ENCODE data around the gene SYNE3.
"Not testable (repeated sequence)": the region's sequence is repeated elsewhere in the genome, so short reads cannot be mapped to it uniquely, and the experiment has no call there.

SYNE3 gene

GRCh38 chr14:95526483-95527386, 10.3 kb upstream of the SYNE3 start:
- no peak for DNase-seq

- DNase-seq, result no peak
Measured at GRCh38 chr14:95525999-95526398, 9.5 kb upstream of the SYNE3 start.

- no peak for DNase-seq
Measured at GRCh38 chr14:95524706-95525512, 8.5 kb upstream of the SYNE3 start.

GRCh38 chr14:95523815-95524448, 7.5 kb upstream of the SYNE3 start:
- DNase-seq, result peak in 2 of 58 donors; percentile 4 to 47

GRCh38 chr14:95523051-95523814, 6.8 kb upstream of the SYNE3 start:
- DNase-seq, result peak in 7 of 58 donors; percentile 18 to 55 (median 24)

GRCh38 chr14:95522556-95522955, 6.1 kb upstream of the SYNE3 start:
- DNase-seq, result no peak

GRCh38 chr14:95522116-95522515, 5.7 kb upstream of the SYNE3 start:
- DNase-seq, result no peak

GRCh38 chr14:95521001-95521400, 4.6 kb upstream of the SYNE3 start:
- no peak for DNase-seq

GRCh38 chr14:95520346-95520745, 3.9 kb upstream of the SYNE3 start:
- peak in 3 of 58 donors; percentile 18 to 38 (median 36) for DNase-seq

GRCh38 chr14:95519699-95520098, 3.2 kb upstream of the SYNE3 start:
- peak in 9 of 58 donors; percentile 13 to 45 (median 31) for DNase-seq

GRCh38 chr14:95518045-95518751, 1.7 kb upstream of the SYNE3 start:
- DNase-seq, result peak in 1 of 58 donors; percentile 5

GRCh38 chr14:95515596-95516552, 576 bp downstream of the SYNE3 start:
- DNase-seq, result peak in 44 of 58 donors; percentile 20 to 80 (median 54)

- DNase-seq, result peak in 42 of 58 donors; percentile 9 to 86 (median 48)
Measured at GRCh38 chr14:95515080-95515489, 1.4 kb downstream of the SYNE3 start.

GRCh38 chr14:95514131-95515079, 2.0 kb downstream of the SYNE3 start:
- DNase-seq, result no peak

GRCh38 chr14:95513291-95513690, 3.2 kb downstream of the SYNE3 start:
- no peak for DNase-seq

GRCh38 chr14:95511687-95512086, 4.8 kb downstream of the SYNE3 start:
- DNase-seq, result no peak

- no peak for DNase-seq
Measured at GRCh38 chr14:95510804-95511203, 5.6 kb downstream of the SYNE3 start.

GRCh38 chr14:95510344-95510743, 6.1 kb downstream of the SYNE3 start:
- not testable (repeated sequence) for DNase-seq
